ENCODE results near the gene LSM11.

Gene LSM11

DNA sequence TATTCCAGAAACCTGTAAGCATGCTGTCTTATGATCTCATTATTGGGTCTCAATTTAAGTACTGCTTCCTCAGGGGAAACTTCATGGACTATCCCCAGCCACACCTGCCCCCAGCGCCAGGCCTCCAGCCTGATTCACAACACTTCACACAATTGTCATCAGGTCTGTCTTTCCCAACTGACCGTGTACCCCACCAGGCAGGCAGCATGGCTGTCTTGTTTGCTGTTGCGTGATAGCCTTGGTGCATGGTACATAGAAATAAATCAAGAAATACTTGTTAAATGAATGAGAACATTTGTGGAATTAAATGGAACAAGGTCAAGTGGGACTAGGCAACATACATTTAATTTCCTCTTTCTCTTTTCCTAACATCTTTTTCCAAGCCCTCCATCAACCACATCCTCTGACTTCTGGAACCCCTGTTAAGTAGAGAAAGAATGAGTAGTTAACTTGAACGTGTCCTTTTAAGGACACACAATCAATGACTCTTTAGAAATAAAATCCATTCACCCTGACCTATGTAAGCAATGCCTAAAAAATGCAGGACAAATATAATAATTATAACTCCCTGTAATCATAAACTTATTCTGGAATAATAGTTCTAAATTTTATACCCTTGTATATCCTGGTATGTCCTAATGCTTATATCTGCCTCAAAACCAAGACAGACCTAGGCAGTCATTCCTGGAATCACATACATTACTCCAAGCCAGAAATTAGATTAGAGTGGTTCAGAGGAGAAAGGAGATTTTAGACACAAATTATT is 29.5 kb upstream of the LSM11 start:
- no peak overlapping the region for H3K9ac ChIP-seq (ENCODE audit: low read length)
- H3K4me3 ChIP-seq (ENCODE audit: low read length) = no peak overlapping the region
- H4K20me1 ChIP-seq (ENCODE audit: insufficient read depth, low read length) = no peaks in the 10 kb centered on the region
- H3K4me2 ChIP-seq (ENCODE audit: low read length) = no peak overlapping the region
- H3K36me3 ChIP-seq (replicated peaks; ENCODE audit: low read depth, low read length) = no peaks in the 10 kb centered on the region
- H3K4me1 ChIP-seq (ENCODE audit: low read length) = peaks cover 34% of the 10 kb centered on the region
- no peak overlapping the region for H2AFZ ChIP-seq (ENCODE audit: low read depth, low read length)
- TF ChIP-seq, protein P1, sequence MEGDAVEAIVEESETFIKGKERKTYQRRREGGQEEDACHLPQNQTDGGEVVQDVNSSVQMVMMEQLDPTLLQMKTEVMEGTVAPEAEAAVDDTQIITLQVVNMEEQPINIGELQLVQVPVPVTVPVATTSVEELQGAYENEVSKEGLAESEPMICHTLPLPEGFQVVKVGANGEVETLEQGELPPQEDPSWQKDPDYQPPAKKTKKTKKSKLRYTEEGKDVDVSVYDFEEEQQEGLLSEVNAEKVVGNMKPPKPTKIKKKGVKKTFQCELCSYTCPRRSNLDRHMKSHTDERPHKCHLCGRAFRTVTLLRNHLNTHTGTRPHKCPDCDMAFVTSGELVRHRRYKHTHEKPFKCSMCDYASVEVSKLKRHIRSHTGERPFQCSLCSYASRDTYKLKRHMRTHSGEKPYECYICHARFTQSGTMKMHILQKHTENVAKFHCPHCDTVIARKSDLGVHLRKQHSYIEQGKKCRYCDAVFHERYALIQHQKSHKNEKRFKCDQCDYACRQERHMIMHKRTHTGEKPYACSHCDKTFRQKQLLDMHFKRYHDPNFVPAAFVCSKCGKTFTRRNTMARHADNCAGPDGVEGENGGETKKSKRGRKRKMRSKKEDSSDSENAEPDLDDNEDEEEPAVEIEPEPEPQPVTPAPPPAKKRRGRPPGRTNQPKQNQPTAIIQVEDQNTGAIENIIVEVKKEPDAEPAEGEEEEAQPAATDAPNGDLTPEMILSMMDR (IDR thresholded peaks at IDR 0.05; ENCODE audit: low read depth, low read length) = no peak
- no peak for TF ChIP-seq EZH2phosphoT487 (IDR thresholded peaks at IDR 0.05; ENCODE audit: low read depth)
- no peaks in the 10 kb centered on the region for H3K9me3 ChIP-seq (ENCODE audit: insufficient read depth, low read length)
- no peak overlapping the region for H3K27ac ChIP-seq (ENCODE audit: low read length)
- H3K27me3 ChIP-seq (ENCODE audit: low read depth, low read length) = no peaks in the 10 kb centered on the region
- H3K79me2 ChIP-seq (ENCODE audit: low read length) = no peaks in the 10 kb centered on the region

DNA sequence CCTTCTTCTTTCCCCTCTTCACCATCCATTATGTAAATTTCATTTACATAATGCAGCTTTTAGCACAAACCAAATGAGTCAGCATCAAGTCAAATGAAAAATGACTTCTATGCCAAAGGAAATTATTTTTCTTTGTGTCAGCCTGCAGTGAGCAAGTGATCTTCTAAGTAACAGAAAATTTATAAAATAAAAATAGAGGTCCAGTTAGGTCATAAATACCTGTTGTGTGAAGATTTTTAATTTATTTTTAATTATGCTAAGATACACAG is 29.0 kb upstream of the LSM11 start:
- no peak for TF ChIP-seq EZH2phosphoT487 (IDR thresholded peaks at IDR 0.05; ENCODE audit: low read depth)
- TF ChIP-seq, protein P1 (IDR thresholded peaks at IDR 0.05; ENCODE audit: low read depth, low read length) = no peak
- Histone ChIP-seq H2AFZ (ENCODE audit: low read depth, low read length) (no peak overlapping the region), H3K9me3 (ENCODE audit: insufficient read depth, low read length) (no peaks in the 10 kb centered on the region), H3K27ac (ENCODE audit: low read length) (no peak overlapping the region), H4K20me1 (ENCODE audit: insufficient read depth, low read length) (no peaks in the 10 kb centered on the region), H3K9ac (ENCODE audit: low read length) (no peak overlapping the region), H3K4me1 (ENCODE audit: low read length) (peaks cover 34% of the 10 kb centered on the region), H3K27me3 (ENCODE audit: low read depth, low read length) (no peaks in the 10 kb centered on the region), H3K36me3 (replicated peaks; ENCODE audit: low read depth, low read length) (no peaks in the 10 kb centered on the region), H3K79me2 (ENCODE audit: low read length) (no peaks in the 10 kb centered on the region), H3K4me3 (ENCODE audit: low read length) (no peak overlapping the region), H3K4me2 (ENCODE audit: low read length) (no peak overlapping the region)

DNA sequence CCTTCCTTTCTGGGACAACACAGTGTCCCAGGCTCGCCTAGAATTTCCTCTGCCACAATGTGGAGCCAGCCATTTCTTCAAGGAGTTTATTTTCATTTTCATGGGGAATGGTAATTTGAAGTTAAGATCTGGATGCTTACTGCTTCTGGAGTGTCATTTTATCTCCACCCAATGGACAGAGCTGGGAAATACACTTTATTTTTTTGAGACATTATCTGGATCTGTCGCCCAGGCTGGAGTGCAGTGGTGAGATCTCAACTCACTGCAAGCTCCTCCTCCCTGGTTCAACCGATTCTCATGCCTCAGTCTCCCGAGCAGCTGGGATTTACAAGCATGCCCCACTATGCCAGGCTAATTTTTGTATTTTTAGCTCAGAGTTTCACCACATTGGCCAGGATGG is 25.0 kb upstream of the LSM11 start:
- H3K27ac ChIP-seq (ENCODE audit: low read length) = no peak overlapping the region
- no peak overlapping the region for H3K9ac ChIP-seq (ENCODE audit: low read length)
- no peak overlapping the region for H2AFZ ChIP-seq (ENCODE audit: low read depth, low read length)
- H3K4me2 ChIP-seq (ENCODE audit: low read length) = peak overlapping the region; percentile 51
- H3K4me1 ChIP-seq (ENCODE audit: low read length) = peaks cover 22% of the 10 kb centered on the region
- H3K36me3 ChIP-seq (replicated peaks; ENCODE audit: low read depth, low read length) = no peaks in the 10 kb centered on the region
- no peak overlapping the region for H3K4me3 ChIP-seq (ENCODE audit: low read length)
- no peaks in the 10 kb centered on the region for H4K20me1 ChIP-seq (ENCODE audit: insufficient read depth, low read length)
- TF ChIP-seq, protein P1 (IDR thresholded peaks at IDR 0.05; ENCODE audit: low read depth, low read length) = peak; percentile 62
- no peak for TF ChIP-seq EZH2phosphoT487 (IDR thresholded peaks at IDR 0.05; ENCODE audit: low read depth)
- H3K9me3 ChIP-seq (ENCODE audit: insufficient read depth, low read length) = no peaks in the 10 kb centered on the region
- H3K79me2 ChIP-seq (ENCODE audit: low read length) = no peaks in the 10 kb centered on the region
- H3K27me3 ChIP-seq (ENCODE audit: low read depth, low read length) = no peaks in the 10 kb centered on the region

DNA sequence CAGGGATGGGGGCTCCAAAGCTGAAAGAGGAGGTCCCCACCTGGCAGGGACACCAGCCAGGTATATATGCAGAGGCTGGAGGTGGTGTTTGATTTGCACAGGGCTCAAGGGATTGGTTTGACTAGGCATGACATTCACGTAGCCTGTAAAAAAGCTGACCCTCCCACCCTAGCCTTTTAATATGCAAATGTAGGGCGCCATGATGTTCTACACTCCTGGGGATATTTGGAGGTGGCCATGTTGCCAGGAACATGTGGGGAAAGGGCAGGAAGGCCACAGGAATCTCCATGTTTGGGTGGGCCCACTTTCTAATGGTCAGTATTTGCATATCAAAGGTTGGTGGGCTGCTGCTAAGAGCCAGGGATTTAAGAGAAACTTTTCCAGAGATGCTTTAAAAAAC is 24.3 kb upstream of the LSM11 start:
- Histone ChIP-seq H3K4me2 (ENCODE audit: low read length) (no peak overlapping the region), H3K79me2 (ENCODE audit: low read length) (no peaks in the 10 kb centered on the region), H3K4me1 (ENCODE audit: low read length) (peaks cover 15% of the 10 kb centered on the region), H3K4me3 (ENCODE audit: low read length) (no peak overlapping the region), H3K9ac (ENCODE audit: low read length) (no peak overlapping the region), H2AFZ (ENCODE audit: low read depth, low read length) (no peak overlapping the region), H3K27me3 (ENCODE audit: low read depth, low read length) (no peaks in the 10 kb centered on the region), H3K9me3 (ENCODE audit: insufficient read depth, low read length) (no peaks in the 10 kb centered on the region), H3K36me3 (replicated peaks; ENCODE audit: low read depth, low read length) (no peaks in the 10 kb centered on the region), H4K20me1 (ENCODE audit: insufficient read depth, low read length) (no peaks in the 10 kb centered on the region), H3K27ac (ENCODE audit: low read length) (no peak overlapping the region)
- TF ChIP-seq, protein P1 (IDR thresholded peaks at IDR 0.05; ENCODE audit: low read depth, low read length) = no peak
- no peak for TF ChIP-seq EZH2phosphoT487 (IDR thresholded peaks at IDR 0.05; ENCODE audit: low read depth)

Data from OCI-LY3 (cell line).